GM21619 (cell line): ENCODE results near the gene SSTR3.

Source experiments
- ATAC-seq: cut with Tn5 transposase; IDR thresholded peaks from one replicate; pipeline ENCODE4 v1.9.1; 2021; ENCODE audit not compliant: unreplicated experiment

The SSTR3 gene

DNA sequence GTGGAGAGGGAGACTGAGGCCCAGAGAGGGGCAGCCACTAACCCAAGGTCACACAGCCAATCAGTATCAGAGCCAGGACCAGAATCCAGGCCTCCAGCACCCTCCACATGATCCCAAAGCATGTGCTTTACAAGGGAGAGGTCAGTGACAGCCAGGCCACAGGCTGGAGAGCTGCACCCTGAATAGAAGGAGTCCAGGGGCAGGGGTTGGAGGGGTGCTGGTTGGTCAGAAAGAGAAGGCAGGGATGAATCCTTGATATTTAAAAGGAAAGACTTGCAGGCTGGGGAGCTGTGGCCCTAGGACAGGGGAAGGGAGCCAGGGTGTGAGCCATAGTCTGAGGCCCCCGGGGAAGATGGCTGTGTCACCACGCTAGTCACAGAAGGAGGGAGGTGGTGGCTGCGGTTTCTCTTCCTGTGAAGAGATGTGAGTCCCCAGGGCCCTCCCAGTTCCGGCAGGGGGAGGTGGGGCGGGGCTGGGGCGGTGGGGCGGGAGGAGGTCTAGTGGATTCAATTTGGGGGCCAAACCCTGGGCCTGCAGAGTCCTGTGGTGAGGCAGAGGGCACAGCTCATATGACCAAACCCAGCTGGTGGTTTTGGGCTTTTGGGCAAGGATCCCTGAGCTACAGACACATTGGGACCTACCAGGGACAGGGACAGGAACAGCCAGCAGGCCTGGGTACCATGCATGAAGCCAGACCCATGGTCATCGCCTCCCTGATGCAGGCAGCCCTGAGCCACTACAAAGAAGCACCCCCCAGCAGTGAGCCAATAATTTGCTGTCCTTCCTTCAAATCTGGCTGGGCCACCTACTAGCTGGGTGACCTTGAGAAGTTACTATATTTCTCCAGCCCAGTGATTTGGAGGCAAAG, 17.8 kb upstream of the SSTR3 start:
- peak; percentile 43 for ATAC-seq

DNA sequence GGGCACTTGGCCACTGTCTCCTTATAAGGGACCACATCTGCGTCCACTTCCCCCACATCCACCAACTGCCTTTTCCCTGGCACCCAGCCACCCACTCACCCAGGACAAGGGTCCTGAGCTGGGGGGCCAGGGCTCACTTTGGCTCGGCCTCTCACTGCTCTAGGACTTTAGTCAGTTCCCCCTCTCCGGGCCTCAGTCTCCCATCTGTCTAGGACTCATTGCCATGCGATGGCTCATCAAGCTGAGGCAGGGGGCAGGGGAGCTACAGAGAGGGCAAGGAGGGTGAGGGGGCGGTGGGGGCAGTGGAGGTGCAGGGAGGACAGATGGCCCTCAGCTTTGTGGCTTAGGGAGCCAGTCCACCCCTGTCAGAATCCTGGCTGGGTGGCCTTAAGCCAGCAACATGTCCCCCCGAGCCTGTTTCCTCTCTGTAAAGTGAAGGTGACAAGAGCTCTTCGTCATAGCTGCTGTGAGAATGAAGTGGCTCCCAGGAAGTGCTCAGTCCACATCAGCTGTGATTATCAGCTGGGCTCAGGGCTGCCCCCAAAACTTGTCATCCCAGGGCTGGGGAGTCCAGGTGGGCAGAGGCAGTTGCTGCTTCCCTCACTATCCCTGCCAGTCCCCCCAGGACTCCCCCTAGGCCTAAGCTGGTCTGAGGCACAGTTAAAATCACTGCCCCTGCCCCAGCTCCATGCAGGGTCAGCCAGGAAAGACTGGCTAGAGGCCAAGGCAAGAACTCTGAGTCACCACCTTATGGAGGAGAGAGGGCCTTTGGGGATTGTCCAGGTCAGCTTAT, 16.9 kb upstream of the SSTR3 start:
- no peak for ATAC-seq

DNA sequence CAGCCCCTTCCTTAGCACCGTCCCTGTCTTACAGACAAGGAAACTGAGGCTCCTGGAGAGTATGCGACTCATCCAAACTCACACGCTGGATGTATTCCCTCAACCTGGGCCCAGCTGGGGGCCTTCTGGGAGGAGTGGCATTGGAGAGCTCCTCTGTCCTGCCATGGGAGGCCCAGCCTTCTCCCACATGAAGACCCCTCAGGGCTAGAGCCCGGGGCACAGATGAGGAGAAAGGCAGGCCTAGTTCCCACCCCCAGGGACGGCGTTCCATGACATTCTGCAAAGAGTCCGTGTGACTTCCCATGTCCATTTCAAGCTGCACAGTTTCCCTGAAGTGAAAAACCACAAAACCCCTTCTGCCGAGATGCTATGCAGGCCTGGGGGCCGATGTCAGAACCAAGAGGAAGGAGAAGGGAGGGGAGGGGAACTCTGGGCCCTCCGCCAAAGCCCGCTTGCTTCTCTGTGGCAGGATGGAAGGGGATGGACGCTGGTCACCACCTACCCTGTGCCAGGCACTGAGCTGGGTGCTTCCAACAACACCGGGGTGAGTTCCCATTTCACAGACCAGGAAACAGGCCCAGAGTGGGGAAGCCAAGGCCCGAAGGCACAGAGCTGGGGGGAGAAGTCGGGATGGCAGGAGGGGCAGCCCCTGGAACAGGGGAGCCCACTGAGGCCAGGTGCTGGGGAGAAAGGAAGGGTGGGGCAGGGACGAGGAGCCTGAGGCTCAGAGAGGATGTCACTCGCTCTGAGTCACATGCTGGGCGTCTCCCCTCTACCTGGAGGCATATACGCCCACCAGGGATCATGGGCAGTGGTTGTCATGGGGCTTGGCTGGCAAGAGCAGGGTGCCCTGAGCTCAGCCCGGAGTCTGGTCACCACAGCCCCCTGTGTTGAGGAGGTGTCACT, 16.1 kb upstream of the SSTR3 start:
- no peak for ATAC-seq

DNA sequence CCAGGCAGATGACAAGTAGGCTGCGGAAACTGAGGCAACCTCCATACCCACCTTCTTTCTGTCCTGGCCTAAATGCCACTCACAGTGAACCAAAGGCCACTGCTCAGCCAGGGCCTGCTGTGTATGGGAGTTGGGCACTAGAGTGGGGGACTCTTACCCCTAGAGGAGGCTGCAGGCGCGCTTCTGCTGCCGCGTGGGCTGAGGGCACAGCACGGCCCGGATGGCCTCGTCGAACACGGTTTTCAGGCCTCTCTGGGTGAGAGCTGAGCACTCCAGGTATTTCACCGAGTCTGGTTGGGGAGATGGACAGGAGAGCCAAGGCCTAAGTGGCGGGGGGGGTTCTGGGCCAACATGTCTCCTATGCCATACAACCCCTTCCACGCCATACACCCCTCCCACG, 14.2 kb upstream of the SSTR3 start:
- no peak for ATAC-seq

DNA sequence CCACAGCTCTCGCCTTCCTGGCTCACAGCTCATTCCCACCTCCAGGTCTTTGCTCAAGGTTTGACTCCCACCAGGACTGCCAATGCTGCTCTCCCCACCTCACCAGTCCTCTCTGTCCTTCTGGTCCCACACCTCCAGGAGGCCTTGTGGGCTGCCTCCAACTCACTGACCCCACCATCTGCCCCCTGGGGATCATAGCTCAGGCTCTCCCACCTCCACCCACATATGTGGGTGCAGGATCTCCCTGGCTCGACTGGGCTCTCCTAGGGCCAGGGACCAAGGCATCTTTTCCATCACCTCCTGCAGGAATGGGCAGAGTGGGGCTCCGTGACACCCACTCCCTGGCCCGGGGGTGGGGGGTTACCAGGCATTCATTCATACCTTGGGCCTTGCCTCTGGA, 13.8 kb upstream of the SSTR3 start:
- ATAC-seq: no peak

DNA sequence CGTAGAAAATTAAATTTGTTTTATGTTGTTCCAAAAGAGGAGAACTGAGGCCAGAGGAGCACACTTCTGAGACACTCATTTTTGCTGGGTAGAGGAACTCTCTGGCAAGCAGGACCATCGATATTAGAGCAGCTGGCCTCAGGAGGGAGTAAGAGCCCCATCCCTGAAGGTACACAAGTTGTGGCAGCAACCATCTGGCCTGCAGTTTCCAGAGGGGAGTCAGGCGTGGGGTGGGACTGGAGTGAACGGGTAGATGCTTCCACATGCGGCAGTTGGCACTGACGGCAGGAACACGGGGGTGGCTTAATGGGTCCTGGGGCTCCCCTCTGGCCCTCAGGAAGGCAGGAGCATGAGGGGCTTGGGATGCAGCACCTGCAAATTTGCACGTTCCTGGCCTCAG, 13.2 kb upstream of the SSTR3 start:
- no peak for ATAC-seq

DNA sequence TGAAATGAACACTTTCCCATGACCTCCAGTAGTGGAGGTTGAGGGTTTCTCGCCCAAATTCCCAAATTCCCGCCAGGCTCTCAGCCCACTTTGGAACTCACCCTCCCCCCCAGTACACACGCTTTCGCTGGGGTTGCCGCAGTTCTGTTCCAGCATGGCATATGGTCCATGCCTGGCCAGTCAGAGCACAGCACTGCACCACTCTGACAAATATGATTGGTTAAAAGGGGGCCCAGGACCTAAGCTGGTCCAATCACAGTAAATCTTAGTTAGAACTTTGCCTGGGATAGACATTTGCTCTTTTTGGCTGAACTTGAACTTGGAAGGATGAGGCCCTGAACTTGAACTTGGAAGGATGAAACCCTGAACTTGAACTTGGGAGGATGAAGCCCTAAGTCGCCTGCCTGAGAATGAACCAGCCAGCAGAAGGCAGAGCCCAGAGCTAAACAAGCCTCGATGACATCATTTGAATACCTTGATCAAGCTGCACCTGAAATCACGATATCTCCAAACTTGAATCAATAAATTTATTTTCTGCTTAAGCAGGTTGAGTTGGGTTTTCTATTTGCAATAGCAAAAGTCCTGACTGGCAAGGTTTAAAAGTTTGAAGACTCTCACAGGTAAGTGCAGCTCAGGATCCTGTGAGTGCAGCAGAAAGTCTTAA, 12.6 kb upstream of the SSTR3 start:
- ATAC-seq: no peak

DNA sequence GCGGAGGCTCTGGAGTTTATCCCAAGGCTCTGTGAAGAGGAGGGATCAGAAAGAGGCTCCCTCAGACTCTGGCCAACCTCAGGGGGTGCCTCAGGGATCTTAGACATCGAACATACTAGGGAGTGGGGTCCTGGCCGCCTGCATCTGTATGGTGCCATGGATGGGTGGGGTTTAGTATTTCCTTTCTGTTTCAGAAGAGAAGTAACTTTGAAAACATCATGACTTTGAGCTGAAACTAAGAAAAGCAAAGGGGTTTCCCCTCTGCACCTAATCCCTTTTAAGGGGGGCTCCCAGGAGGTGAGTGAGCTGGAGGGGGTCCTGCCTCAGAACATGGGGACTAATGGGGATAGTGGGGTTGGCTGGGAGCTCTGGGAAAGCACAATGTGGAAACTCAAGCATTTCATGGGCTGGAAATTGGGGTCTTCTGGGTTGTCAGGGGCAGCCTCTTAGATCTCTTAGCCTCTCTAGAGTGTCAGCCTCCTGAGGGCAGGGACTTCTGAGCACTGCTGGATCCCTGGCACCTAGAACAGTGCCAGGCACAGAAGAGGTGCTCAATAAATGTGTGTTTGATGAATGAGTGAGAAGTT, 11.8 kb upstream of the SSTR3 start:
- peak; percentile 36 for ATAC-seq

DNA sequence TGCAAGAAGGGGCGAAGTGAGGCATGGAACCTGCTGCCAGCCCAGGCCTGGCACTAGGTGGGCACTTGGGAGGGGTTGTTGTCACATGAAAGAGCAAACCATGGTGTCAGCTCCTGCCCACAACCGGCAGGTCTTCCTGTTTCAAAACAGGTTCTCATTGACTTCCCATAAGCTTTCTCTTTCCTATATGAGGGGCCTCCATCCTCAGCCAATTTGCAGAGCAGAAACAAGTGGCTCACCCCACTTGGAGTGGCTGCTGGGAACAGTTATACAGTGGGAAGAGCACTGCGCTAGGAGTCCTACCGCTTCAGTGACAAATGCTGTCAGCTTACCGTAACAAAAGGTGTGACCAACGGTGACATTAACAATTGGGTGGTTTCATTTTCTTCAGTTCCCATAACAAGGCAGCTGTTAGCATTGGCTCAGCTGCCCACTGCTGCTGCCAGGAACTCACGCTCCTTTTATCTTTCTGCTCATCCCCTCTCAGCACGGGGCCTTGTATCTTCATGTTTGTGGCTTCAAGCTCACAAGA, 10.2 kb upstream of the SSTR3 start:
- no peak for ATAC-seq

DNA sequence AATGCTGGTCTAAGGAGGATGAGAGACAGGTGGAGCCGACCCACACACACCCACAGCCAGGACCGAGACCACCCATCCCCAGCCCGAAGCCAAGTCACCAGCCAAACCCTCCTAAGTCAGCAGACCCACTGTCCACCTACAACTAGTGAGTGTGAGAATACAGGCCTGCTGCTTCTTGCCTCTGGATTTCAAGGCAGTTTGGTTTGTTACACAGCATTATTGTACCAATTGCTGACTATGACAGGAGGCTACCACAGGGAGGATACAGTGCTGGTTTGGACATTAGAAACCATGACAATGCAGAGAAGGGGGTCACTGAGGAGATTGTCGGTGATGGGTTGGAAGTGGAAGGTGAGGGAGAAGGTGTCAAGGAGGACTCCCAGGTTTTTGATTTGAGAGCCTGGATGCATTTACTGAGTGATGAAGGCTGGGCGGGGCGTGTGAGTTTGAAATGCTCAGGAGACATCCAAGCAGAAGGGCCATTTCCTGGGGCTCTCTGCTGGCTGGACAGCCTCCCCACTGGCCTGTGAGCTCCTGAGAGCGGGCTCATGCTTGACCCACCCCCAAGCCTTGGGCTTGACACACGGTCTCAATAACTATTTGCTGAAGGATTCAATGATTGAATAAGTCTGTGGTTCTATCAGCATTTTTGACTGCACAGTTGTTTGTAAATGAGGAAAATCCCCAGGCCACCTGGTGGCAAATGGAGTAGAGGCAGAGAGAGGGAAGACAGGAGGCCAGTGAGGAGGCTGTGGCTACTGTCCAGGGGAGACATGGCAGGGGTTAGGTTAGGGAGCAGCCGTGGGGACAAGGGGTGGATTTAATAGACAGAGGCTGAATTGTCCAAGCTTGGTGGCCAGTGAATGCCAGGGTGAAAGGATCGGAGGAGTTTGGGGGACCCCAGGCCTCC, 9.4 kb upstream of the SSTR3 start:
- no peak for ATAC-seq

DNA sequence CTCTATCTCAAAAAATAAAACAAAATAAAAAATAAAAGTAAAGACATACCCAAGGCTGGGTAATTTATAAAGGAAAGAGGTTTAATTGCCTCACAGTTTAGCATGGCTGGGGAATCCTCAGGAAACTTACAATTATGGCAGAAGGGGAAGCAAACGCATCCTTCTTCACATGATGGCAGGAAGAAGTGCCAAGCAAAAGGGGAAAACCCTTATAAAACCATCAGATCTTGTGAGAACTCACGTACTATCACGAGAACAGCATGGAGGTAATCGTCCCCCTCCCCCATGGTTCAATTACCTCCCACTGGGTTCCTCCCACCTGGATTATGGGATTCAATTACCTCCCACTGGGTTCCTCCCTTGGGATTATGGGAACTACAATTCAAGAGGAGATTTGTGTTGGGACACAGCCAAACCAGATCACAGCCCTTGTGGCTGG, 8.3 kb upstream of the SSTR3 start:
- no peak for ATAC-seq

DNA sequence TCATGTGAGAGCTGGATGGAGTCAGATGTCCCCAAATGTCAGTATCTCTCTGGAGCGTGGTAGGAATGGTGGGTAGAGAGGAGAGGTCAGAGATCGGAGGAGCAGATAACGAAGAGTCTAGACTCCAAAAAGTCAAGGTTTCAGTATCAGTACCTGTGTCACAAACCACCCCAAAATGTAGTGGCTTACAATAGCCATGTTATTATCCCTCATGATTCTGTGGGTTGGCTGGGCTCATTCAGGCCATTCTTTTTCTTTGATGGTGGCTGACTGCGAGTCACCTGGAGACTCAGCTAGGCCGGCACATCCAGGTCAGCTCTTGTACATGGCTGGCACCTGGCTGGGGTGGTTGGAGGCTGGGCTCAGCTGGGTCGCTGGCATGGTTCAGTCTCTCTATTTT, 7.3 kb upstream of the SSTR3 start:
- no peak for ATAC-seq

DNA sequence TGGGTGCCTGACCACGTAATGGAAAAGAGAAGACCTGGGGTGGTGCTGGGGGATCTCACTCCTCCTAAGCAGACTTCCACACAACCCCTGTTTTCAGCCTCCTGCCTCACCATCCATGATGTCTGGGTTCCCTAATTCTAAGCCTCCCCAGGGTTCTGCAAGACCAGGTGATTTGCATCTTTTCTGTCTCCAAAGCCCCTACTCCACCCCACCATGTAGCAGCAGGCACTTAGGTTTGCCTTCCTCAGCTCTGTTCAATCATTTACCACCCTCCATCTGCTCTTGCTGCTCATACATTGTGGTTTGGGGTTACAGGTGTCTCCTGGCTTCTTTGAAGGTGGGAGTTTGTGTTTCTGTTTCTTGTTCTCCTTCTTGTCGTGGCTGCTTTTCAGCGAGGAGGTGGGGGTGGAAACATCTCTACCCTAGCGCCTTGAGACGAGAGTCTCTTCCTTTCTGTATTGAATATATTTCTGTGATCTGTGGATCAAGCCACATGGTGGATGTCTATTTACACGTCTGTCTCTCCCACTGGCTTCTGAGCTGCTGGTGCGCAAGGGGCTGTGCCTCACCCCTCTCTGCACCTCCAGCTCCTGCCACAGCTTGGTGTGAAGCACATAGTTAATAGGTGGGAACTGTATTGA, 6.6 kb upstream of the SSTR3 start:
- peak; percentile 72 for ATAC-seq

DNA sequence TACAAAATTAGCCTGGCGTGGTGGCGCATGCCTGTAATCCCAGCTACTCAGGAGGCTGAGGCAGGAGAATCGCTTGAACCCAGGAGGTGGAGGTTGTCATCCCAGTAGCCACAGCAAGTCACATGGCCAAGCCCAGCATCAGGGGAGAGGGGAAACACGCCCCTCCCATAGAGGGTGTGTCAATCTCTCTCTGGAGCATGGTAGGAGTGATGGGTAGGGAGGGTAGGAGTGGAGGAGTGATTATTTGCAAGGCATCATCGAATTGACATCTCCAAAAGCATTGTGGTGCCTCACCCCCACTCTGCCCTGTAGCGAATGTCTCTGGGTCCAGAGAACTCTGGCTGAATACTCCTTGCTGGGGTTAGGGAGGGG, 6.1 kb upstream of the SSTR3 start:
- peak; percentile 16 for ATAC-seq

DNA sequence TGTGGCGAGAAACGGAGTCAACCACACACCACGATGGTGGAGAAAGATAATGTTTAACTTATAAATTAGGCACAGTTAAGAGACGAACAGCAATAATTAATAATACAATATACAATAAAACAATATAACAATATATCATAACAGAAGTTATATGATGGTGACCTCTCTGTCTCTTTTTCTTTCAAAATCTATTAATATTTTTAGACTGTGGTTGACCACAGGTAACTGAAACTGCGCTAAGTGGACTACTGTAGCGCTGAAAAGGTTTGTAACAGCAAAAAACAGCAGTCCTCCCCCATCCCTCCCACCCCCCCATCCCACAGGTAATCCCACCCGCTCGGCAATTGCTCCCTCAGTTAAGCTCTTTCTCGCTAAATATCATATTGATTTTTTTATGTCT, 3.6 kb upstream of the SSTR3 start:
- no peak for ATAC-seq

DNA sequence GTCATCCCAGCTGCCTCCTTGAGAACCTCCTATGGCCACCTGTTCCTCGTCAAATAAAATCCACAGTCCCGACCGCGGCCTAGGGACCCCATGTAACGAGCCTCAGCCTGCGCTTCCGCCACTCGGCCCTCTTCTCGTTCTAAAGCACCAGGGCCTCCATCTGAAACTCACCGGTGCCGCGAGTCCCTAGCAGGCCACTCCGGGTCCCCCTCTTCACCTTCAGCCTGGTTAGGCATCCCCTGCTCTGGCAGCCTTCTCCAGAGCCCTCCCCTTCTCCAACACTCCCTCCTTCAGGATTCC, 2.4 kb upstream of the SSTR3 start:
- no peak for ATAC-seq

DNA sequence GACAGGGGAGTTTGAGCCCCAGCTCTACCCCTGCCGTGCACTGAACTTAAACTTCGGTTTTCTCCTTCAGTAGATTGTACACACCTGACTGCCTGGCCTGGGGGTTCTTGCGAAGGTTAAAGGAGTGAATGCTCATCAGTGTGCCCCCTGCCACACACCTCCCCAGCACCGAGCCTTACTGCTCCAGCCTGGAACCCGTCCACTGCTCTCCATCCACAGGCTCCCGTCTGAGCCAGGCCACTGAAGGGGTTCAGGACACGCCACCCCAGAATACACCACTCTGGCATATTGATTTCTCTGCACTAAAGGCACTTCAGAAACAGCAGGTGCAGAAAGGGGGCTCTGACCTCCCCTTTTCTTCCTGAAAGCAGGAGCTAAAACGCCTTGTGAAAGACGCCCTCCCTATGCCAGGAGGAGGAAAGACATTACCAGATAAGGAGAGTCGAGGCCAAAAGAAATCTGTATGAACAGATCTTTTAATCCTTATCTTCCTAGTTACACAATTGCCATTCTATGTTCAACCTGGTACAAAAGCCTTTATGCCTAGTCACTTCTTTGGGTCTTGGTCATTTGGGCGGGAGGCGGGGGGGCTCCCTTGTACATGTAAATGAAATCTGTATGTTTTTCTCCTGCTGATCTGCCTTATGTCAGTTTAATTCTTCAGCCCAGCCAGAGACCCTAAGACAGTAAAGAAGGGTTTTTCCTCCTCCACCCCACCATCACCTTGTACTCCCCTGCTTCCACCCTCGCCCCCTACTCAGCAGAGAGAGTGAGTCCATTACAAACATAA, 1.9 kb upstream of the SSTR3 start:
- ATAC-seq: no peak

DNA sequence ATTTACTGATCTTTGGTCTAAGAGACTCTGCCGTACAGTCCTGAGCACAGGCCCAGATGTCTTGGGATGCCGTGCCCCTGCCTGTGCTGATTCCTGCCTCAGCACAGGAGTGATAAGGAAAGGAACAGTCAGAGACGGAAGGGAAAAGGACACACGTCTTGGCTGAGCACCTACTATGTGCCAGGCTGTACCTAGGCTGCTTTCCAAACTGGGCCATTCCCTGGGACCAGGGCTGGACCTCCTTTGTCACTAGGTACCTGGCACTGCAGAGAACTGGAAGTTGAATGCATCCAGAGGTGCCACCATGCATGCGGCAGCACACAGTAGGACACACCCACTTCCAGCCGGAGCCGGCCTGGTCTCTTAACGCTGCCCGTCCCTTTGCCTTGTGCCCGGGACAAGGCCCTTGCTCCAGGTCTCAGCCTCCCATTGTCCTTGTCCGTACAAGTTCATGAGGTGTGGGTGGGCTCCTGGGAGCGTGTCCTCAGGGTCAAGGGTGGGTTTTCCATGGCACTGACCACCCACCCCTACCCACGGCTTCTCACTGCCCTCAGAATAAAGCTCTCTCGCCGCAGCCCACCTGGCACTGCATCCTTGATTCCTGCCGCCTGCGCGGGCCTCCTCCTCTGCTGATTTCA, 1.1 kb upstream of the SSTR3 start:
- no peak for ATAC-seq
